HG03520 (cell line): ENCODE results near the gene NPAS2.

Source experiments
- ATAC-seq: cut with Tn5 transposase; IDR thresholded peaks from one replicate; pipeline ENCODE4 v1.9.1; 2021; ENCODE audit warnings: mild to moderate bottlenecking, moderate library complexity; ENCODE audit not compliant: unreplicated experiment

The NPAS2 gene

GRCh38 chr2:100793982-100794381, 26.0 kb upstream of the NPAS2 start:
- no peak for ATAC-seq

GRCh38 chr2:100796499-100797100, 23.3 kb upstream of the NPAS2 start:
- ATAC-seq = no peak

GRCh38 chr2:100799686-100800085, 20.3 kb upstream of the NPAS2 start:
- no peak for ATAC-seq

- ATAC-seq = no peak
Measured at GRCh38 chr2:100800915-100801314, 19.0 kb upstream of the NPAS2 start.

- no peak for ATAC-seq
Measured at GRCh38 chr2:100801402-100801801, 18.5 kb upstream of the NPAS2 start.

GRCh38 chr2:100802066-100802465, 17.9 kb upstream of the NPAS2 start:
- ATAC-seq = no peak

- no peak for ATAC-seq
Measured at GRCh38 chr2:100803334-100803733, 16.6 kb upstream of the NPAS2 start.

- no peak for ATAC-seq
Measured at GRCh38 chr2:100806550-100806949, 13.4 kb upstream of the NPAS2 start.

- no peak for ATAC-seq
Measured at GRCh38 chr2:100807707-100808106, 12.2 kb upstream of the NPAS2 start.

GRCh38 chr2:100808582-100808981, 11.4 kb upstream of the NPAS2 start:
- ATAC-seq = no peak

- ATAC-seq = no peak
Measured at GRCh38 chr2:100809506-100809905, 10.4 kb upstream of the NPAS2 start.

- ATAC-seq = no peak
Measured at GRCh38 chr2:100810603-100811145, 9.3 kb upstream of the NPAS2 start.

GRCh38 chr2:100812116-100812515, 7.8 kb upstream of the NPAS2 start:
- no peak for ATAC-seq

- no peak for ATAC-seq
Measured at GRCh38 chr2:100812573-100812972, 7.4 kb upstream of the NPAS2 start.

- no peak for ATAC-seq
Measured at GRCh38 chr2:100813527-100813926, 6.4 kb upstream of the NPAS2 start.

GRCh38 chr2:100814043-100814442, 5.9 kb upstream of the NPAS2 start:
- no peak for ATAC-seq

GRCh38 chr2:100814453-100814852, 5.5 kb upstream of the NPAS2 start:
- ATAC-seq = no peak

- ATAC-seq = no peak
Measured at GRCh38 chr2:100817388-100817985, 2.5 kb upstream of the NPAS2 start.

- ATAC-seq = no peak
Measured at GRCh38 chr2:100818003-100818605, 1.8 kb upstream of the NPAS2 start.

GRCh38 chr2:100818606-100819369, 1.2 kb upstream of the NPAS2 start:
- ATAC-seq = no peak

- ATAC-seq = no peak
Measured at GRCh38 chr2:100820273-100820522, 259 bp downstream of the NPAS2 start.
